GM19455 (cell line): ENCODE results near the gene APOL5.
"Not testable (repeated sequence)": the region's sequence is repeated elsewhere in the genome, so short reads cannot be mapped to it uniquely, and the experiment has no call there.

Experiments used
- ATAC-seq: cut with Tn5 transposase; IDR thresholded peaks from one replicate; pipeline ENCODE4 v1.9.1; 2021; ENCODE audit not compliant: unreplicated experiment

The APOL5 gene

DNA sequence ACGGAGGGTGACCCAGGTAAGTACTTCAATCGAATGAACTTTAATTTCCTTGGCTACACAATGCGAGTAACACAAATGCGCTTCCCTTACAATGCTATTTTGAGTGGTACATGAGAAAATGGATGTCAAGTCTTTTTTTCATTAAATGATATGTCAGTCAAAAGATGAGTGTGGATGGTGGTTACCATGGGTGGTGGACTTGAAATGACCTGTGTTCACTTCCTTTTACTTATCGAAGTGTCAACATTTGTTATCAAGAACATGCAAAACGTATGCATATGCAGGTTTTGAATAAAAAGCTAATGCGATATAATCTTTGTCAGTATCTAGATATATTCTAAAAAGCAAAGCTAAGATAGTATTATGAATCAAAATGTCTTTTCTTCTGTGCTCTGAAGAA is 8.8 kb upstream of the APOL5 start:
- no peak for ATAC-seq

GRCh38 chr22:35711336-35711735 is 6.3 kb upstream of the APOL5 start:
- no peak for ATAC-seq

DNA sequence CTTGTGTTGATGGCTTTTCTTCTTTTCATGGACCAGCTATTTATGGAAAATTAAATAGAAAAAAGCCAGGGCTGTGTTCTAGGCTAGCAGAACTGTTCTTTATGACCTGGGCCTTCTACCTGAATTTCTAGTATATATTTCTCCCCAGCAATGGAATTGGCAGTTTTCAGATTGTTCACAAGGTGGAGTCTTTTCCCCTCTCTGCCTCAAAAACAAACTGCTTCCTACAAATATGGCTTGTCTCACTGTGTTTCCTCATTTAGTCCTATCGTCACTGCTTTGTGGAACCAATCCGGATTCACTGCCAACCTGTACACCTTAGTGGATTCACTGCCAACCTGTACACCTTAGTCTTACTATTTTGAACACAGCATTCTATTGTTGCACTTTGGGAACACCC is 5.0 kb upstream of the APOL5 start:
- no peak for ATAC-seq

DNA sequence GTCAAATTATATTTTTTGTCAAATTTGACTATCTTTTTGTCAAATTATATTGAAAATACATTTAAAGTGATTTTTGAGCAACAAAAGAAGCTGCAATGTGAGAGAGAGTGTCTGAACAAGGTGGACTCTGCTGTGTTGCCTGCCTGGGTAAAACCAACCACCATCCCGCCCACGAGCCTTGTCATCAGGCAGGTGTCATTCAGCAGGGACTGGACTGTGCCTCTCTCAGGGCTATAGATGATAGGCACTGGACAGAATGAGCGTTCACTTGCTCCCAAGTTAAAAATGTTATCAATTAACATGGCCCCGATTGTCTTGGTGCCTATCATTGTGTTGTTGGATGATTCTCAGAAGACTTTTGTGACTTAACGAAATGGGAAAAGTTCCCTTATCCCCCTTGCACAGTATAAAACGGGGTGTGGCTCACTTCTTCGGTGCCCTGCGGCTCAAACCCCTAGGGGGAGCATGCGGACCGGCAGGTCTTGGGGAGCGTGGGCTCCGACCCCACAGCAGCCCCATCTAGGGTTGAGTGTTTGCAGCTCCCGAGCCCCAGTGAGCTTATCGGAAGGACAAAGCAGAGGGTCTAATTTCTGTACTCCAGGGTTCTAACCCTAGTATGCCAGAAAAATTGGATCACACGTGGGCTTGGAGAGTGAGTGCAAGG is 1.7 kb downstream of the APOL5 start:
- ATAC-seq: no peak

DNA sequence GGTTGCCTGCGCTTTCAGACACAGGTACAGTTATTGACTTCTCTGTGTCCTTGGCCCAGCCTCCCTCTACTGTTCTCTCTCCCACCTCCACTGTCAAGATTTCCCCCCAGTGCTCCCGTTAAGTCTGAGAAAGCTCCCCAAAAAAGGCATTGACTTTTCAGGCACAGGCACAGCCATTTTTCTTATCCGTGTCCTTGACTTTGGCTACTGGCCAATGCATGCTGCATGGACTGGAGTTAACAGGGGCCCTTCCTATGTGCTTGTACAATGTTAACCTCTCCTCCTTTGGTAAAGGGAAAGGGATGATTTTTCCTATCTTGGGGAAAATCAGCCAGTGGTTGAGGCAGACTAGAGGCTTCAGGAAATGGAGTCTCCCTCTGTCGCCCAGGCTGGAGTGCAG is 4.3 kb downstream of the APOL5 start:
- no peak for ATAC-seq

DNA sequence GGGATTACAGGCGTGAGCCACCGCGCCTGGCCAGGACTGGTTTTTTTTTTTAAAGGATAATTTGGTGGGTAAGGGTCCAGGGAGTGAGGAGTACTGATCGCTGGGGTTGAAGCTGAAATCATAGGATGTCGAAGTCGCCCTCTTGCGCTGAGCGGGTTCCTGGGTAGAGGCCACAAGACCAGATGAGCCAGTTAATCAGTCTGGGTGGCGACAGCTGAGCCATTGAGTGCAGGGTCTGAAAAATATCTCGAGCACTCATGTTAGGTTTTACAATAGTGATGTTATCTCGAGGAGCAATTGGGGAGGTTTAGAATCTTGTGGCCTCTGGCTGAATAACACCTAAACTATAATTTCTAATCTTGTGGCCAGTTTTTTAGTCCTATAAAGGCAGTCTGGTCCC is 7.8 kb downstream of the APOL5 start:
- ATAC-seq: no peak

DNA sequence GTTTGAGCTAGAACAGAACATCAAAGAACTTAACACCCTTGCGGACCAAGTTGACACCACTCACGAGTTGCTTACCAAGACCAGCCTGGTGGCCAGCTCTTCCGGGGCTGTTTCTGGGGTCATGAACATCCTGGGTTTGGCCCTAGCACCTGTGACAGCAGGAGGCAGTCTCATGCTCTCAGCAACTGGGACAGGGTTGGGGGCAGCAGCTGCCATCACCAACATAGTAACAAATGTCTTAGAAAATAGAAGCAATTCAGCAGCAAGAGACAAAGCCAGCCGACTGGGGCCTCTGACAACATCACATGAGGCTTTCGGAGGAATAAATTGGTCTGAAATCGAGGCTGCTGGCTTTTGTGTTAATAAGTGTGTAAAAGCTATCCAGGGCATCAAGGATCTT is 8.7 kb downstream of the APOL5 start:
- ATAC-seq: no peak

GRCh38 chr22:35726933-35727332 is 9.3 kb downstream of the APOL5 start:
- ATAC-seq: no peak

GRCh38 chr22:35727436-35727835 is 9.8 kb downstream of the APOL5 start:
- ATAC-seq: no peak

DNA sequence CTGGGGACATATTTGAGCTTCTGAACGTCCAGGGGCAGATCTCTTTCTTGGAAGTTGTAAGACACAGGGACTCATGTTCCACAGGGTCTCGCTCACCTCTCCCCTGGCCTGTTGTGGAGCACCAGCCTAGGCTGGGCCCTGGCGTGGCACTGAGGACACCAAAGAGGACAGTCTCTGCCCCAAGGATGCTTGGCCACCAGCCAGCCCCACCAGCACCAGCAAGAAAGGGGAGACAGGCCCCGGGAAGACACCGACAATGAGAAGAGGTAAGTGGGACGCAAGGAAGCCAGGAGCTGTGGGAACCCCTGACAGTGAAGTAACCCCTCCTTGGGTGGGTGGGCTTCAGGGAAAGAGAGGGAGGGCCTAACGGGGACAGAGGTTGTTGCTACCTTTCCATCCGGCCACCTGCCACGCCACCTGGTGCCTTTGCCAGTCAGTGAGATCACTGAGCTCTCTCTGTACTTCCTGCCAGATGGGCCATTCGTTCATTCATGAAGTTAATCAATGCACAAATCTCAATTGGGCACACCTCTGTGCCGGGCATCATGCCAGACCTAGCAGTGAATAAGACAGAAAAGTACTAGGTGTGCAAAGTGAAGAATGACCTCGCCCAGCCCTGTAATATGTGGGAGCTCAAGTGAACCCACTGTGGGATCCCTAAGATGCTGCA is 11.1 kb downstream of the APOL5 start:
- no peak for ATAC-seq

GRCh38 chr22:35729309-35729698 is 11.6 kb downstream of the APOL5 start:
- no peak for ATAC-seq

GRCh38 chr22:35731321-35731720 is 13.6 kb downstream of the APOL5 start:
- ATAC-seq: no peak

DNA sequence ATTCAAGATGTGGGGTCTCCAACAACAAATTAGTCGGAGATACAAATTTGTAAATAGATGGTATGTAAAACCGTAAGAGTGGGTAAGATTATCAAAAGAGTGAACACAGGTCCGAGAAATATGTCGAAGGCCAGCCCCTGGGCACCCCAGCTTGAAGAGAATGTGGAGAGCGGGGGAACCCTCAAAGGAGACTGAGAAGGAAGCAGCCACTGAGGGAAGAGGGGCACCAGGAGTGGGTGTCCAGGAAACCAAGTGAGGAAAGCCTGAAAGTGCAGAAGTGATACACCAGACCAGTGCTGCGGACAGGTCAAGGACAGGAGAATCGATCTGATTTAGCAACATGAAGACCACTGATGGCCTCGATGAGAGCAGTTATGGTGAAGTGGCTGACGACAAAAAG is 14.4 kb downstream of the APOL5 start:
- ATAC-seq: no peak

- no peak for ATAC-seq
Observed at GRCh38 chr22:35733036-35733435, 15.4 kb downstream of the APOL5 start.

DNA sequence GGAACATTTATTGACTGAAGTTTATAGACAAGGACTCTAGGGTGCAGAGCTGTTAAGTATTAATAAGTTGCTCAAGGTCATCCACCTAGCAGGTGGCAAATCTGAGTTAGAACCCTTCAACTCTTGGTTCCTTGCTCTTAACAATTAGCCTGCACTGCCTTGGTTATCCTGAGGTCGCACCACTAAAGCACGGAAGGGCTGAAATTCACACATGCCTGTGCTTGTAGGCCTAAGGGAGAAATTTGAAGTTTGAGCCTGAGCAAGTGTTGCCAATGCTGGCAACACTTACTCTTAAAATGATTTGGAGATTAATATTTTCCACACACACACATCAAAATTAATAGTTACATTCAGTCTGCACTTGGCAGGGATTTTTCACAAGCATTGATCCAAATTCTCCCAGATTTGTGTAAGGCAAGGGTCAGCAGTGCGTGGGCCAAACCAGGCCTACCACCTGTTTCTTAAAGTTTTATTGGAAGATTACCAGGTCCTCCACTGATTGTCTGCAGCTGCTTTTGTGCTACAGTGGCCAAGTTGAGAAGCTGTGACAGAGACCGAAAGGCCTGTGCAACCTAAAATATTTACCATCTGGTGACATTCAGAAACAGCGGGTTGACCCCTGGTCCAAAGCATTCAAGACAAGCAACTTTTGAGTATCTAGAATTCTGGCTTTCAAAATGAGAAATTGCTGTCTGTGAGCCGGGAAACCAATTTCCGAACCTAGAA is 16.3 kb downstream of the APOL5 start:
- ATAC-seq: no peak

DNA sequence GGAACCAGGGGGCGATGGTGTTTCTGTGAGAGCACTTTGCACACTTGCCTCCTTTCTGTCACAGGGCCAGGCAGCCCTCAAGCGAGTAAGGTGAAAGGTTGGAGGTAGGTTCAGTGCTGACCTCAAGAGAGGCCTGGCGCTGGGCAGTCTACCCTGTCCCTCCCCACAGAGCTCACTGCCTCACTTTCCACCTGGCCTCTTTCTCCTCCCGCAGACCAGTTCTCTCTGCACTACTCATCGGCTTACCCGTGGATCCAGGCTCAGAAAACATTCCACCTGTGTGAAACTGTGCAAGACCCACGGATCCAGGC is 16.8 kb downstream of the APOL5 start:
- no peak for ATAC-seq

GRCh38 chr22:35735542-35735941 is 17.9 kb downstream of the APOL5 start:
- no peak for ATAC-seq

DNA sequence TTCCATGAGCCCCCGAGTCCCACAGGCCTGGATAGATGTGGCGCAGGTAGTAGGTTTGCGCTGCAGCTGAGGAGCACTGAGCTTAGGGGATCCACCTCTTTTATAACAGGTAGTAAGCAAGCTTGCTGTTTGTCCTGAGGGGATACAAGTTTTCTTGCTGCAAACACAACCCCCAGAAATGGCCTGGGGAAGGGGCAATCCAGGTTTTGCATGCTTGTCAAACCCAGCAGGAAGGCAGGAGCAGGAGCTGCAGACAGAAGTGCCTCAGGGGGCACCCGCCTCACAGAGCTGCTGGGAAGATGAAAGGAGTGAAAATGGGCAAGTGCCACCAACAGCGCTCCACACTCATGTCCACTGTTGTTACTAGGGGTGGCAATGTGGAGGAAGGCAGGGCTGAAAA is 18.5 kb downstream of the APOL5 start:
- no peak for ATAC-seq

GRCh38 chr22:35736701-35737100 is 19.0 kb downstream of the APOL5 start:
- no peak for ATAC-seq

DNA sequence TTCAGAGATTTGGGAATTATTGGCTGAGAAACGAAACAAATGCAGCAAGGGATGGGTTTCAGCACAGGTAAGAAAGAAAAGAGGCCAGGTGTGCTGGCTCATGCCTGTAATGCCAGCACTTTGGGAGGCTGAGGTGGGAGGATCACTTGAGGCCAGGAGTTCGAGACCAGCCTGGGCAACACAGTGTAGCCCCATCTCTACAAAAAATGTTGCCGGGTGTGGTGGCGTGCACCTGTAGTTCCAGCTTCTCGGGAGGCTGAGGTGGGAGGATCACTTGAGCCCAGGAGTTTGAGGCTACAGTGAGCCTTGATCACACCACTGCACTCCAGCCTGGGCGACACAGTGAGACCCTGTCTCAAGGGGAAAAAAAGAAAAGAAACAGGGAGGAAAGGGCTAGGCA is 20.2 kb downstream of the APOL5 start:
- ATAC-seq: not testable (repeated sequence)

- no peak for ATAC-seq
Observed at GRCh38 chr22:35739076-35739930, 21.6 kb downstream of the APOL5 start.

DNA sequence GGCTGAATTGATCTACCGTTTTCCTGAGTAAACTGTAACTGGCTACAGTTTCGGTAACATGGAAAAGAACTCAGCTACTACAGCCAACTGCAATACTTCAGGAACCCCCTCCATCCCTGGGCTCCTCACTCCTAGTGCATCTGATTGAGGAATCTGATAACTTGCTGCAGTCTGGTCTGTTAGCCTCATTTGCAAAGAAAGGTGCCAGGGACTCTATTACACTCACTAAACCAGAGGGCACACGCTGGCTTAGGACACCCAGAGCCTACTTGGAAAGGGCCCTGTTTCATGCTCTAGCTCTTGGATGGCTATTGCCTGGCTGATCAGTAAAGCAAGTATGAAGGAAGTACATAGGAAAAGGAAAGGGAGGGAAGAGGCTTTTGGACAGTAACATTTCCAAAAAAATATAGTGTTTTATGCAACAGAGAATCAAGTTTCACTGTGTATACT is 22.3 kb downstream of the APOL5 start:
- no peak for ATAC-seq
